Measurements from ENCODE around the gene HS3ST3B1.

HS3ST3B1 gene

DNA sequence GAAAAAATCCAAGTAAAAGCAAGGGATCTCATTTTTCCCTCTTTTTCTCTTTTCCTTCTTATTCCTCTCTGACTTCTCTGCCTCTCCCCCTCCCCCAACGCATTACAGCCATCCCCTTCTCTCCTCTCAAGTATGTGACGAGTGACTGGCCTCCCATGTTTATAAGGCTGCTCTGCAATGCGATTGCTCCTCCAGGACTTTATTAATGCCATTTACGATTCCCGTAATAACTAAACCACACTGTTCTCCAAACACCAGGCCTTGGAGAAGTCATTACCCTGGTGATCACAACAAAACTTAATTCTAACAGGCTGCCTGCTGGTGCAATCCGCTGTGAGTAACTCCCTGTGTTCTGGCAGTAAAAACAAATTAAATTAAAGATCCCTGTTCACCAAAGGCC is 88.8 kb downstream of the HS3ST3B1 start:
- no peak for TF ChIP-seq CTCF (IDR thresholded peaks at IDR 0.05; ENCODE audit: low read depth, low read length, missing control alignments)
- H3K4me3 ChIP-seq (replicated peaks; ENCODE audit: low read depth, low read length), result no peak overlapping the region
- no peak for DNase-seq (ENCODE audit: extremely low read depth, low read depth)

- no peak for TF ChIP-seq CTCF (IDR thresholded peaks at IDR 0.05; ENCODE audit: low read depth, low read length, missing control alignments)
- no peak overlapping the region for H3K4me3 ChIP-seq (replicated peaks; ENCODE audit: low read depth, low read length)
- no peak for DNase-seq (ENCODE audit: extremely low read depth, low read depth)
These were observed 92.8 kb downstream of the HS3ST3B1 start for GRCh38 chr17:14393723-14394122.

- DNase-seq (ENCODE audit: extremely low read depth, low read depth), result no peak
- no peak for TF ChIP-seq CTCF (IDR thresholded peaks at IDR 0.05; ENCODE audit: low read depth, low read length, missing control alignments)
- no peak overlapping the region for H3K4me3 ChIP-seq (replicated peaks; ENCODE audit: low read depth, low read length)
These were observed 94.4 kb downstream of the HS3ST3B1 start for GRCh38 chr17:14395255-14395654.

GRCh38 chr17:14396547-14396946 is 95.7 kb downstream of the HS3ST3B1 start:
- no peak for TF ChIP-seq CTCF (IDR thresholded peaks at IDR 0.05; ENCODE audit: low read depth, low read length, missing control alignments)
- DNase-seq (ENCODE audit: extremely low read depth, low read depth), result no peak
- no peak overlapping the region for H3K4me3 ChIP-seq (replicated peaks; ENCODE audit: low read depth, low read length)

- H3K4me3 ChIP-seq (replicated peaks; ENCODE audit: low read depth, low read length), result no peak overlapping the region
- TF ChIP-seq CTCF (IDR thresholded peaks at IDR 0.05; ENCODE audit: low read depth, low read length, missing control alignments), result no peak
- no peak for DNase-seq (ENCODE audit: extremely low read depth, low read depth)
These were observed 97.9 kb downstream of the HS3ST3B1 start for GRCh38 chr17:14398766-14399165.
